Thyroid gland (tissue), 4 donors: ENCODE measurements around the gene BRAP. TPM values are rescaled to one million over a fixed set of nuclear protein-coding genes. Genes with fewer than 3 reads are reported as not detected.
A peak's percentile ranks its signal among the peaks of the same experiment; 100 is the strongest.
"Not testable (repeated sequence)": the region's sequence is repeated elsewhere in the genome, so short reads cannot be mapped to it uniquely, and the experiment has no call there.

ENCODE experiments used
- DNase-seq, 2 donors: peaks; one replicate each; pipeline ENCODE4 v3.0.0-alpha.2; 2019
- H3K27ac ChIP-seq, 3 donors: fragments of 200-600 bp; sonication (generic); 1 replicate in 2 of 3; 2 replicates in 1 of 3; pipeline ENCODE4 v1.5.1; 2016 to 2019; ENCODE audit warnings: mild to moderate bottlenecking in 1 of 3, moderate library complexity in 1 of 3
- H3K27me3 ChIP-seq: fragments of 200-600 bp; sonication (generic); one replicate; pipeline ENCODE4 v1.5.1; 2019
- H3K36me3 ChIP-seq, 2 donors: fragments of 200-600 bp; sonication (generic); one replicate each; pipeline ENCODE4 v1.5.1; 2016 to 2019
- H3K4me1 ChIP-seq, 2 donors: fragments of 200-600 bp; sonication (generic); one replicate each; pipeline ENCODE4 v1.5.1; 2017 to 2019
- H3K4me3 ChIP-seq, 3 donors: fragments of 200-600 bp; sonication (generic); replicated peaks in 1 of 3; 1 replicate in 2 of 3; 2 replicates in 1 of 3; pipeline ENCODE4 v1.5.1; 2016; ENCODE audit warnings: mild to moderate bottlenecking in 1 of 3
- H3K9me3 ChIP-seq: fragments of 200-600 bp; sonication (generic); one replicate; pipeline ENCODE4 v1.5.1; 2017
- POLR2A ChIP-seq, 2 donors: fragments of 450-650 bp; IDR thresholded peaks; one replicate each; pipeline ENCODE4 v1.6.1; 2017; ENCODE audit warnings: antibody characterized with exemption in 2 of 2, mild to moderate bottlenecking in 2 of 2, moderate library complexity in 1 of 2
- WGBS, 2 donors: methylation state at CpG; one replicate each; pipeline ENCODE4 v1.1.5; 2017; 5-methylcytosine and 5-hydroxymethylcytosine counted together
- intact Hi-C: fragments of 100-400 bp; cut with DNase I; formaldehyde crosslinking; loops from one replicate; pipeline ENCODE4 v1.15.1; 2023
- total RNA-seq, 4 donors: library from RNA; depleted of rRNA; stranded (reverse); fragments of >200 nt; gene quantifications; one replicate each; pipeline ENCODE4 v1.2.3, GENCODE V29; 2016
- TF ChIP-seq, protein P1 (sequence below), 6 experiments: fragments of 200-600 bp in 3 of 6; fragments of 450-650 bp in 3 of 6; sonication (generic) in 3 of 6; IDR thresholded peaks; one replicate each; pipeline ENCODE4 v1.5.1; 2016 to 2019; ENCODE audit warnings: antibody characterized with exemption in 6 of 6, mild to moderate bottlenecking in 2 of 6, inconsistent platforms in 1 of 6, moderate library complexity in 1 of 6

Gene BRAP
- total RNA-seq, 4 donors from 2014 or later = 18.4 to 23.5 (median 21.9) TPM

DNA sequence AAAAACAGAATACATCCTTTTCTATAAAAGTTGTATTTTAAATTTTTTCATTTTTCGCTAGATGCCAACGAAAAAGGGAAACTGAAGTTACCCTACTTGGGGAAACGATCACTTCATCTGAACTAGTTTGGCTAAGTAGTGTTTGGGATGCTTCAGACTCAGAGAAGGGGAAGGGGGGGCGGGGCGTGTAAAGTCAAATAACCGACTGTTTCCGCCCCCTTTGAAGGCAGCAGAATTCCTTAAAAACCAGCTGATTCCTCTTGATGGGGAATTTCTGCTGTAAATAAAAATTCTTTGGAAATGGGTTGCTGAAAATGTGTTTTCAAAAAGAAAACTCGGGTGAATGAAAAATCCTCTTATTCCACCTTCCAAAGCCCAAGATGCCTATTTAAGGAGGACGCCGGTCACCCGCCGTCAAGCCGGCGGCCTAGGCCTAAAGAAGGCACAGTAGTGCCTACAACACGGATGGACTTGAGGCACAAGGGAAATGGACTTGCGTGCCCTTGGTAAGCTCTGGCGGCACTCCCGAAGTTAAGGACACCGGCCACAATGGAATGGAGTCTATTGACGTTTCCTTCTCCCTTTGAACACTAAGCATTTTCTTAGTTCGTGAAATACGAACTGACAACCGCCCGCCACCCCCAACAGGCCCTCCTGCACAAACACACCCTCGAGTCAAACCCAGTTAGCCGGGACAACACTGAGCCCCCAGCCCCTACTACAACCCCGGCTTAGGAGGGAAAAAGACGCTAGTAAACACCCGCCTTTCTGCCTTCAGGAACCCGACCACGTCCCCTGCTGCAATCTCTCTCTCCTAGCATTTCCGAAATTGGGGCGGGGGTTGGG is 88.5 kb downstream of the BRAP start:
- peaks cover 43 to 46% of the 10 kb centered on the region in 2 donors for H3K4me1 ChIP-seq
- WGBS, 2 donors = 5 to 6% methylated on average over 28 to 29 of the region's 33 CpGs

DNA sequence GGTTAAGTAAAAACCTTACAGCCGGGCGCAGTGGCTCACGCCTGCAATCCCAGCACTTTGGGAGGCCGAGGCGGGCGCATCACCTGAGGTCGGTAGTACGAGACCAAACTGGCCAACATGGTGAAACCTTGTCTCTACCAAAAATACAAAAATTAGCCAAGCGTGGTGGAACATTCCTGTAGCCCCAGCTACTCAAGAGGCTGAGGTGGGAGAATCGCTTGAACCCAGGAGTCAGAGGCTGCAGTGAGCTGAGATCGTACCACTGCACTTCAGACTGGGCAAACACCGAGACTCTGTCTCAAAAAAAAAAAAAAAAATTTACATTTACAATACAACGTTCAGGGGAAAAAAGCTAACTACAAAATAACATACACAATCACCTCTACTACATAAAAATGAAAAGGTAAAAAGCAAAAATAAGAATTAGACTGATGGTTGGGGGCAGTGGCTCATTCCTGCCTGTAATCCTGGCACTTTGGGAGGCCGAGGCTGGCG is 90.4 kb downstream of the BRAP start:
- H3K27me3 ChIP-seq, H3K4me3 ChIP-seq, H3K36me3 ChIP-seq, H3K9me3 ChIP-seq, intact Hi-C loops: not testable (repeated sequence)
- Histone ChIP-seq H3K27ac (peak overlapping the region in 1 of 3 donors; percentile 33), H3K4me1 (peaks cover 43 to 56% of the 10 kb centered on the region in 2 donors)
- 70 to 74% methylated on average over 15 of the region's 15 CpGs for WGBS, 2 donors
- peak; percentile 16 to 26 for DNase-seq

More for the DNA sequence above, 88.5 kb downstream of the BRAP start:
- peak; percentile 71 to 73 for DNase-seq
- Histone ChIP-seq H3K36me3 (no peaks in the 10 kb centered on the region), H3K27me3 (no peaks in the 10 kb centered on the region), H3K27ac (peak overlapping the region; percentile 86 to 94 (median 90)), H3K4me3 (peak overlapping the region; percentile 71 to 96 (median 88)), H3K9me3 (no peaks in the 10 kb centered on the region)
- intact Hi-C loops = no loop called here
- peak in 1 of 2 donors; percentile 25 for TF ChIP-seq POLR2A (IDR thresholded peaks at IDR 0.05)
- TF ChIP-seq, protein P1, sequence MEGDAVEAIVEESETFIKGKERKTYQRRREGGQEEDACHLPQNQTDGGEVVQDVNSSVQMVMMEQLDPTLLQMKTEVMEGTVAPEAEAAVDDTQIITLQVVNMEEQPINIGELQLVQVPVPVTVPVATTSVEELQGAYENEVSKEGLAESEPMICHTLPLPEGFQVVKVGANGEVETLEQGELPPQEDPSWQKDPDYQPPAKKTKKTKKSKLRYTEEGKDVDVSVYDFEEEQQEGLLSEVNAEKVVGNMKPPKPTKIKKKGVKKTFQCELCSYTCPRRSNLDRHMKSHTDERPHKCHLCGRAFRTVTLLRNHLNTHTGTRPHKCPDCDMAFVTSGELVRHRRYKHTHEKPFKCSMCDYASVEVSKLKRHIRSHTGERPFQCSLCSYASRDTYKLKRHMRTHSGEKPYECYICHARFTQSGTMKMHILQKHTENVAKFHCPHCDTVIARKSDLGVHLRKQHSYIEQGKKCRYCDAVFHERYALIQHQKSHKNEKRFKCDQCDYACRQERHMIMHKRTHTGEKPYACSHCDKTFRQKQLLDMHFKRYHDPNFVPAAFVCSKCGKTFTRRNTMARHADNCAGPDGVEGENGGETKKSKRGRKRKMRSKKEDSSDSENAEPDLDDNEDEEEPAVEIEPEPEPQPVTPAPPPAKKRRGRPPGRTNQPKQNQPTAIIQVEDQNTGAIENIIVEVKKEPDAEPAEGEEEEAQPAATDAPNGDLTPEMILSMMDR (IDR thresholded peaks at IDR 0.05) = no peak

Other genes with a start within 250 kb of the BRAP start
- 100 to 1,000 TPM in 1 of 4 donors, 10 to 100 TPM in 3; 63.1 to 102 (median 63.8) TPM for gene ATXN2, start 86.6 kb downstream of the BRAP start, total RNA-seq
- 10 to 100 TPM; 43.0 to 65.5 (median 52.8) TPM for gene ACAD10, start 97 bp upstream of the BRAP start, total RNA-seq
- gene ALDH2, start 81.0 kb upstream of the BRAP start, total RNA-seq = 100 to 1,000 TPM in 2 of 4 donors, 10 to 100 TPM in 2; 90.7 to 112 (median 97.8) TPM
- gene MAPKAPK5, start 156.3 kb upstream of the BRAP start, total RNA-seq = 10 to 100 TPM; 54.3 to 81.6 (median 60.0) TPM